HG02840 (cell line): ENCODE data around the gene CRIP3.

ENCODE experiments used
- ATAC-seq: cut with Tn5 transposase; IDR thresholded peaks from one replicate; pipeline ENCODE4 v1.9.1; 2021; ENCODE audit warnings: mild to moderate bottlenecking, moderate library complexity, moderate number of reproducible peaks; ENCODE audit not compliant: unreplicated experiment, low FRiP score

The CRIP3 gene

GRCh38 chr6:43258180-43258579, 50.4 kb downstream of the CRIP3 start:
- ATAC-seq = no peak

DNA sequence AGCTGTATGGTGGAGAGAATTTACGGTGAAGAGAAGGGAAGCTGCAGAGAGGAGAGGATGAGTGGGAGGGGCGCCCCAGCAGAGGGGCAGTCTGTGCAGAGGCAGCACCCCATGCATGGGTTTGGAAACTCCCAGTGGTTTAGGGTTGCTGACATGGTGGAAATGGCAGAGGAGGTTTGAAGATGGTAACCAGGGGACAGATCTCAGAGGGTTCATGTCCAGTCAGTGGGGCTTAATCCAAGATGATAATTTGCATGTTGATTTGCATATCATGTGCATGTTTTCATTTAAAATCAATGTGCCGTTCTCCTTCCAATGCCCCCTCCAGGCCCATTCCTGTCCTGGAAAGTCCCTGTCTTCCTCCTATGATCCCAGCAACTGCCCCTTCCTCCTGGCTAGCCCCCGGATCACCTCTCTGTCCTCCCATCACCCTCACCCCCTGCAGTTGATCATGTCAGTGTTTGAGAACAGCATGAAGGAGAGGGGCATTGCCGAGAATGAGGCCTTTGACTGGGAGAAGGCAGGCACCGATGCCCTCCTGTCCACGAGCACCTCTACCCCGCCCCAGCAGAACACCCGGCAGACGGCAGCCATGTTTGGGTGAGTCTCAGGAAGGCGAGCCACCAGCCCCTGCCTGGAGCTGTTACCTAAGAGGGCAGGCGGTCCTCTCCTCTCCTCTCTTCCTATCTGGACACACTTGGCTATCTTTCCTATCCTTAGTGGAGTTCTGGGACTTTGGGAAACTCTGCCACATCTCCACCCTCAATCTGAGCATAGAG, 51.1 kb downstream of the CRIP3 start:
- ATAC-seq = no peak

DNA sequence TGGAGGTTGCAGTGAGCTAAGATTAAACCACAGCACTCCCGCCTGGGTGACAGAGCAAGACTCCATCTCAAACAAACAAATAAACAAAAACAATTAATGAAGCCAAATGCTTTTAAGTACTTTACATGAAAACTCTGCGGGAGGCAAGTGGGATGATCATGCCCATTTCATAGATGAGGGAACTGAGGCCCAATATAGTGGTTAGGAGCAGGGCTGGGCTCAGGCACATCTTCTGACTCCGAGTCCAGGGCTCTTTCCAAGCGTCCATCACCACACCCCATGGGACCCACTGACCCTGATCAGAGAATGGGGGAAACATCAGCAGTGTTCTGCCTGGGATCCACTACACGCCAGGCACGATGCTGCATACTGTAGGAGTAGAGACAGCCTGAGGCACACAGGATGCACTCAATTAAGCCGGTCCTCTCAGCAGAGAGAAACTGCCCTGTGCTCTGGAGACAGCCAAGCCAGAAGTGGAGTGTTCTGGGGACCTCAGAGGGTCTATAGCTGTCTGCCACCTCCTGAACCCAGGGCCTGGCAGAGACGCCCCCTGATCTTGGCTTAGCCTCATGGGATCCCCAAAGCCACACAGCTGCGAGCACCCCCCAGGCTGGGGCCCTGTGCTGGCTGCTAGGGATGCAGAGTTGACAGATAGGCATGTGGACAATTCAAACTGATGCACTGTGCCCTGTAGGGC, 51.8 kb downstream of the CRIP3 start:
- ATAC-seq = no peak
